Measurements from ENCODE around the gene TAB2. TPM values are rescaled to one million over a fixed set of nuclear protein-coding genes. Genes with fewer than 3 reads are reported as not detected.

TAB2 gene
- total RNA-seq, 4 donors from 2014 or later = 49.8 to 81.8 (median 74.1) TPM

- Histone ChIP-seq H3K27me3 (no peaks in the 10 kb centered on the region), H3K36me3 (peaks cover 39% of the 10 kb centered on the region), H3K9me3 (no peaks in the 10 kb centered on the region), H3K4me1 (no peaks in the 10 kb centered on the region), H3K27ac (no peak overlapping the region), H3K4me3 (no peak overlapping the region)
- WGBS = 98% methylated on average over 3 of the region's 3 CpGs
- no peak for TF ChIP-seq EP300 (IDR thresholded peaks at IDR 0.05)
- no peak for TF ChIP-seq CTCF (IDR thresholded peaks at IDR 0.05)
- no peak for TF ChIP-seq POLR2AphosphoS5 (IDR thresholded peaks at IDR 0.05)
- no peak for TF ChIP-seq POLR2A (IDR thresholded peaks at IDR 0.05)
- DNase-seq (ENCODE audit: low spot score in 2 of 2) = no peak
Measured at GRCh38 chr6:149379977-149380376, 62.5 kb downstream of the TAB2 start.

GRCh38 chr6:149380523-149380922, 63.0 kb downstream of the TAB2 start:
- DNase-seq (ENCODE audit: low spot score in 2 of 2) = no peak
- no peak overlapping the region for H3K4me3 ChIP-seq
- TF ChIP-seq POLR2AphosphoS5 (IDR thresholded peaks at IDR 0.05) = no peak
- no peak for TF ChIP-seq POLR2A (IDR thresholded peaks at IDR 0.05)
- no peak for TF ChIP-seq EP300 (IDR thresholded peaks at IDR 0.05)
- no peak for TF ChIP-seq CTCF (IDR thresholded peaks at IDR 0.05)
- no peaks in the 10 kb centered on the region for H3K27me3 ChIP-seq
- no peaks in the 10 kb centered on the region for H3K4me1 ChIP-seq
- H3K36me3 ChIP-seq = peaks cover 39% of the 10 kb centered on the region
- H3K9me3 ChIP-seq = no peaks in the 10 kb centered on the region
- no peak overlapping the region for H3K27ac ChIP-seq

GRCh38 chr6:149383371-149383770, 65.9 kb downstream of the TAB2 start:
- Histone ChIP-seq H3K27ac (no peak overlapping the region), H3K9me3 (no peaks in the 10 kb centered on the region), H3K4me3 (no peak overlapping the region), H3K4me1 (peaks cover 14% of the 10 kb centered on the region), H3K36me3 (peaks cover 34% of the 10 kb centered on the region), H3K27me3 (no peaks in the 10 kb centered on the region)
- TF ChIP-seq POLR2AphosphoS5 (IDR thresholded peaks at IDR 0.05) = no peak
- no peak for TF ChIP-seq POLR2A (IDR thresholded peaks at IDR 0.05)
- TF ChIP-seq CTCF (IDR thresholded peaks at IDR 0.05) = no peak
- WGBS = 91% methylated on average over 4 of the region's 4 CpGs
- no peak for DNase-seq (ENCODE audit: low spot score in 2 of 2)

GRCh38 chr6:149384464-149384863, 67.0 kb downstream of the TAB2 start:
- no peak for DNase-seq (ENCODE audit: low spot score in 2 of 2)
- peaks cover 14% of the 10 kb centered on the region for H3K4me1 ChIP-seq
- TF ChIP-seq CTCF (IDR thresholded peaks at IDR 0.05) = no peak
- no peak for TF ChIP-seq POLR2A (IDR thresholded peaks at IDR 0.05)
- no peak for TF ChIP-seq EP300 (IDR thresholded peaks at IDR 0.05)
- TF ChIP-seq POLR2AphosphoS5 (IDR thresholded peaks at IDR 0.05) = no peak
- no peak overlapping the region for H3K4me3 ChIP-seq
- H3K27me3 ChIP-seq = no peaks in the 10 kb centered on the region
- H3K36me3 ChIP-seq = peaks cover 23% of the 10 kb centered on the region
- no peaks in the 10 kb centered on the region for H3K9me3 ChIP-seq
- no peak overlapping the region for H3K27ac ChIP-seq

GRCh38 chr6:149385998-149386646, 68.6 kb downstream of the TAB2 start:
- DNase-seq (ENCODE audit: low spot score in 2 of 2) = no peak
- no peak overlapping the region for H3K4me3 ChIP-seq
- no peak for TF ChIP-seq POLR2AphosphoS5 (IDR thresholded peaks at IDR 0.05)
- no peak for TF ChIP-seq CTCF (IDR thresholded peaks at IDR 0.05)
- TF ChIP-seq EP300 (IDR thresholded peaks at IDR 0.05) = no peak
- no peak for TF ChIP-seq POLR2A (IDR thresholded peaks at IDR 0.05)
- no peaks in the 10 kb centered on the region for H3K27me3 ChIP-seq
- H3K4me1 ChIP-seq = peaks cover 14% of the 10 kb centered on the region
- no peak overlapping the region for H3K27ac ChIP-seq
- WGBS = 95% methylated on average over 5 of the region's 5 CpGs
- H3K9me3 ChIP-seq = no peaks in the 10 kb centered on the region
- peaks cover 13% of the 10 kb centered on the region for H3K36me3 ChIP-seq

Measured in suprapubic skin (tissue), 4 donors.